Suprapubic skin (tissue), 4 donors: ENCODE results near the gene COL23A1. TPM values are rescaled to one million over a fixed set of nuclear protein-coding genes. Genes with fewer than 3 reads are reported as not detected.

ENCODE experiments used
- DNase-seq, 2 donors: peaks; one replicate each; pipeline ENCODE4 v3.0.0-alpha.2; 2019; ENCODE audit warnings: low spot score in 2 of 2
- H3K27ac ChIP-seq: fragments of 200-600 bp; sonication (generic); one replicate; pipeline ENCODE4 v1.5.1; 2019
- H3K27me3 ChIP-seq: fragments of 200-600 bp; sonication (generic); one replicate; pipeline ENCODE4 v1.5.1; 2019
- H3K36me3 ChIP-seq: fragments of 200-600 bp; sonication (generic); one replicate; pipeline ENCODE4 v1.5.1; 2019
- H3K4me1 ChIP-seq: fragments of 200-600 bp; sonication (generic); one replicate; pipeline ENCODE4 v1.5.1; 2019
- H3K4me3 ChIP-seq: fragments of 200-600 bp; sonication (generic); one replicate; pipeline ENCODE4 v1.5.1; 2019; ENCODE audit warnings: mild to moderate bottlenecking
- H3K9me3 ChIP-seq: fragments of 200-600 bp; sonication (generic); one replicate; pipeline ENCODE4 v1.5.1; 2019
- EP300 ChIP-seq: sonication (generic); formaldehyde crosslinking; IDR thresholded peaks from one replicate; pipeline ENCODE4 v1.6.1; 2017; ENCODE audit warnings: antibody characterized with exemption
- POLR2A ChIP-seq, 2 donors: fragments of 450-650 bp; IDR thresholded peaks; one replicate each; pipeline ENCODE4 v1.6.1; 2017; ENCODE audit warnings: antibody characterized with exemption in 2 of 2, mild to moderate bottlenecking in 2 of 2, moderate library complexity in 2 of 2
- POLR2AphosphoS5 ChIP-seq, 3 donors: sonication (generic); formaldehyde crosslinking; IDR thresholded peaks; one replicate each; pipeline ENCODE4 v1.6.1; 2017; ENCODE audit warnings: antibody characterized with exemption in 3 of 3
- WGBS: methylation state at CpG from one replicate; pipeline ENCODE4 v1.1.5; 2018; 5-methylcytosine and 5-hydroxymethylcytosine counted together
- total RNA-seq, 4 donors: library from RNA; depleted of rRNA; stranded (reverse); fragments of >200 nt; gene quantifications; one replicate each; pipeline ENCODE4 v1.1.0, GENCODE V29; 2016
- TF ChIP-seq, protein P1 (sequence below), 2 donors: fragments of 200-600 bp in 1 of 2; fragments of 450-650 bp in 1 of 2; sonication (generic) in 1 of 2; IDR thresholded peaks; one replicate each; pipeline ENCODE4 v1.5.1; 2016 to 2019; ENCODE audit warnings: antibody characterized with exemption in 2 of 2, mild to moderate bottlenecking in 1 of 2, moderate library complexity in 1 of 2

Gene COL23A1
- total RNA-seq, 4 donors from 2014 or later, result 1.6 to 4.4 (median 3.4) TPM

GRCh38 chr5:178238711-178239592 is 351.2 kb downstream of the COL23A1 start:
- no peak for DNase-seq
- Histone ChIP-seq H3K27ac (peak overlapping the region; percentile 66), H3K4me1 (peaks cover 54% of the 10 kb centered on the region), H3K36me3 (no peaks in the 10 kb centered on the region), H3K9me3 (no peaks in the 10 kb centered on the region), H3K4me3 (no peak overlapping the region), H3K27me3 (no peaks in the 10 kb centered on the region)
- 50% methylated on average over 14 of the region's 17 CpGs for WGBS
- TF ChIP-seq EP300, result no peak
- TF ChIP-seq POLR2A (IDR thresholded peaks at IDR 0.05), result no peak
- TF ChIP-seq, protein P1, sequence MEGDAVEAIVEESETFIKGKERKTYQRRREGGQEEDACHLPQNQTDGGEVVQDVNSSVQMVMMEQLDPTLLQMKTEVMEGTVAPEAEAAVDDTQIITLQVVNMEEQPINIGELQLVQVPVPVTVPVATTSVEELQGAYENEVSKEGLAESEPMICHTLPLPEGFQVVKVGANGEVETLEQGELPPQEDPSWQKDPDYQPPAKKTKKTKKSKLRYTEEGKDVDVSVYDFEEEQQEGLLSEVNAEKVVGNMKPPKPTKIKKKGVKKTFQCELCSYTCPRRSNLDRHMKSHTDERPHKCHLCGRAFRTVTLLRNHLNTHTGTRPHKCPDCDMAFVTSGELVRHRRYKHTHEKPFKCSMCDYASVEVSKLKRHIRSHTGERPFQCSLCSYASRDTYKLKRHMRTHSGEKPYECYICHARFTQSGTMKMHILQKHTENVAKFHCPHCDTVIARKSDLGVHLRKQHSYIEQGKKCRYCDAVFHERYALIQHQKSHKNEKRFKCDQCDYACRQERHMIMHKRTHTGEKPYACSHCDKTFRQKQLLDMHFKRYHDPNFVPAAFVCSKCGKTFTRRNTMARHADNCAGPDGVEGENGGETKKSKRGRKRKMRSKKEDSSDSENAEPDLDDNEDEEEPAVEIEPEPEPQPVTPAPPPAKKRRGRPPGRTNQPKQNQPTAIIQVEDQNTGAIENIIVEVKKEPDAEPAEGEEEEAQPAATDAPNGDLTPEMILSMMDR (IDR thresholded peaks at IDR 0.05), result no peak
- no peak for TF ChIP-seq POLR2AphosphoS5 (IDR thresholded peaks at IDR 0.05)

GRCh38 chr5:178238313-178238635 is 351.9 kb downstream of the COL23A1 start:
- TF ChIP-seq POLR2AphosphoS5 (IDR thresholded peaks at IDR 0.05), result no peak
- TF ChIP-seq, protein P1 (IDR thresholded peaks at IDR 0.05), result no peak
- TF ChIP-seq EP300, result no peak
- no peak for TF ChIP-seq POLR2A (IDR thresholded peaks at IDR 0.05)
- Histone ChIP-seq H3K27me3 (no peaks in the 10 kb centered on the region), H3K27ac (peak overlapping the region; percentile 66), H3K4me3 (no peak overlapping the region), H3K36me3 (no peaks in the 10 kb centered on the region), H3K9me3 (no peaks in the 10 kb centered on the region), H3K4me1 (peaks cover 54% of the 10 kb centered on the region)
- 97% methylated on average over 3 of the region's 6 CpGs for WGBS
- no peak for DNase-seq

- DNase-seq, result no peak
- H3K4me3 ChIP-seq, result no peak overlapping the region
- WGBS, result 52% methylated on average over 7 of the region's 13 CpGs
- peaks cover 59% of the 10 kb centered on the region for H3K4me1 ChIP-seq
- TF ChIP-seq POLR2A (IDR thresholded peaks at IDR 0.05) (no peak), POLR2AphosphoS5 (IDR thresholded peaks at IDR 0.05) (no peak), EP300 (no peak)
- TF ChIP-seq, protein P1 (IDR thresholded peaks at IDR 0.05), result no peak
- no peaks in the 10 kb centered on the region for H3K36me3 ChIP-seq
- no peak overlapping the region for H3K27ac ChIP-seq
- no peaks in the 10 kb centered on the region for H3K9me3 ChIP-seq
- no peaks in the 10 kb centered on the region for H3K27me3 ChIP-seq
Measured at GRCh38 chr5:178237431-178238312, 352.5 kb downstream of the COL23A1 start.

DNA sequence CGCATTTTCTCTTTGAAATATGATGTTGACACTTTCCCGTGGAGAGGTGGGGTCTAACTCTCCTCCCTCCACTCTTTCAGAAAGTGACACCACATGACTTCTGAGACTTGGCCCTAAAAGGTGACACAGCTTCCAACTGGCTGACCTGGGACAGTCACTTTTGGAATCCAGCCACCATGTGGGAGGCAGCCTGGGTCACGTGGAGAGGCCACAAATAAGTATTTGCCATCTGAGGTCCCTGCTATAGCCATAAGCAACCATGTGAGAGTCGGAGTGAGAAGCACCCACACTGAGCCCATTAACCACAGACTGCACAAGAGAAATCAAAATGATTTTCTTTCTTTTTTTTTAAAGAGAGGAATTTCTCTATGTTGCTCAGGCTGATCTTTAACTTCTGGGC is 353.5 kb downstream of the COL23A1 start:
- WGBS, result 36% methylated on average over 4 of the region's 4 CpGs
- no peak for DNase-seq
- no peak overlapping the region for H3K4me3 ChIP-seq
- no peaks in the 10 kb centered on the region for H3K9me3 ChIP-seq
- no peaks in the 10 kb centered on the region for H3K36me3 ChIP-seq
- peak overlapping the region; percentile 48 for H3K27ac ChIP-seq
- peaks cover 62% of the 10 kb centered on the region for H3K4me1 ChIP-seq
- H3K27me3 ChIP-seq, result no peaks in the 10 kb centered on the region
- TF ChIP-seq POLR2AphosphoS5 (IDR thresholded peaks at IDR 0.05) (no peak), EP300 (no peak), POLR2A (IDR thresholded peaks at IDR 0.05) (no peak)
- TF ChIP-seq, protein P1 (IDR thresholded peaks at IDR 0.05), result no peak

DNA sequence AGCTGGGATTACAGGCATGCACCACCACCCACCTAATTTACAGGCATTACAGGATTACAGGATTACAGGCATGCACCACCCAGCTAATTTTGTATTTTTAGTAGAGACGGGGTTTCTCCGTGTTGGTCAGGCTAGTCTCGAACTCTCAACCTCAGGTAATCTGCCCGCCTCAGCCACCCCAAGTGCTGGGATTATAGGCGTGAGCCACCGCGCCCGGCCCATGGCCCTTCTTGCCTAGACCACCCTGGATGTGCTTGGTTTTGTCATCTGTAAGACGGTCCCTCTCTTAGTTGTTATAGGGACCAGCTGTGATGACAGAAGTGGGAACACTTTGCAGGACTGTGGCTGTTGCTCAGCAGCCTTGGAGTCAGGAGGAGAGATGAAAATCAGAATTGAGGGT is 354.1 kb downstream of the COL23A1 start:
- DNase-seq, result no peak
- TF ChIP-seq POLR2AphosphoS5 (IDR thresholded peaks at IDR 0.05) (no peak), POLR2A (IDR thresholded peaks at IDR 0.05) (no peak), EP300 (no peak)
- TF ChIP-seq, protein P1 (IDR thresholded peaks at IDR 0.05), result no peak
- H3K36me3 ChIP-seq, result no peaks in the 10 kb centered on the region
- H3K9me3 ChIP-seq, result no peaks in the 10 kb centered on the region
- H3K4me3 ChIP-seq, result no peak overlapping the region
- WGBS, result no CpG with 5 or more reads among the region's 9 CpGs
- H3K4me1 ChIP-seq, result peaks cover 68% of the 10 kb centered on the region
- H3K27me3 ChIP-seq, result no peaks in the 10 kb centered on the region
- H3K27ac ChIP-seq, result no peak overlapping the region
